ENCODE measurements around the gene RACGAP1.

The RACGAP1 gene

DNA sequence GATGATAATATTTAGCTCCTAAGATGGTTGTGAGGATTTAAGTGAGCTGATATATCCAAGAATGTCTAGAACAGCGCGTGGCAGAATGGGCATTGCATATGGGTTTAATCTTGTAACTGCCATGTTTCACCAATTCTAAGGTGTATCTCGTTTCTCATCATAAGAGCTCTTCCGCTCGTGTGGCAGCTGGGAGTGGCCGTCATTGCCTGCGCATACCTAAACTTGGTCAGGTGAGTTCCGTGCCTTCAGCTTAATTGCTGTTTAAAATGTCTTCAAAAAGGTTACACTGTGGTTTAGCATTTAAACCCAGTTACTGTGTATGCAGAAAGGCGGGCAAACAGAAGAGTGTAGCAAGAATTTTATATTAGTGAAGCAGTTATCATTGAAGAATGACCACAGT, 79.2 kb downstream of the RACGAP1 start:
- Histone ChIP-seq H3K9ac (ENCODE audit: insufficient read length, low read depth) (no peak overlapping the region), H3K36me3 (ENCODE audit: insufficient read depth, insufficient read length, low read length) (no peaks in the 10 kb centered on the region), H3K9me3 (ENCODE audit: insufficient read depth, low read length) (no peaks in the 10 kb centered on the region), H3K4me3 (ENCODE audit: insufficient read length, low read depth) (no peak overlapping the region), H3K27me3 (ENCODE audit: insufficient read depth, insufficient read length) (peaks cover 19% of the 10 kb centered on the region), H3K4me1 (ENCODE audit: insufficient read depth, insufficient read length) (peaks cover 26% of the 10 kb centered on the region)
- TF ChIP-seq YY1 (IDR thresholded peaks at IDR 0.05; ENCODE audit: insufficient read depth, insufficient read length) (no peak), ZNF274 (IDR thresholded peaks at IDR 0.05; ENCODE audit: low read depth, low read length) (no peak), SUZ12 (IDR thresholded peaks at IDR 0.05; ENCODE audit: extremely low read depth, insufficient read depth, insufficient read length) (no peak)
- no peak for DNase-seq (ENCODE audit: low read depth, low spot score)

DNA sequence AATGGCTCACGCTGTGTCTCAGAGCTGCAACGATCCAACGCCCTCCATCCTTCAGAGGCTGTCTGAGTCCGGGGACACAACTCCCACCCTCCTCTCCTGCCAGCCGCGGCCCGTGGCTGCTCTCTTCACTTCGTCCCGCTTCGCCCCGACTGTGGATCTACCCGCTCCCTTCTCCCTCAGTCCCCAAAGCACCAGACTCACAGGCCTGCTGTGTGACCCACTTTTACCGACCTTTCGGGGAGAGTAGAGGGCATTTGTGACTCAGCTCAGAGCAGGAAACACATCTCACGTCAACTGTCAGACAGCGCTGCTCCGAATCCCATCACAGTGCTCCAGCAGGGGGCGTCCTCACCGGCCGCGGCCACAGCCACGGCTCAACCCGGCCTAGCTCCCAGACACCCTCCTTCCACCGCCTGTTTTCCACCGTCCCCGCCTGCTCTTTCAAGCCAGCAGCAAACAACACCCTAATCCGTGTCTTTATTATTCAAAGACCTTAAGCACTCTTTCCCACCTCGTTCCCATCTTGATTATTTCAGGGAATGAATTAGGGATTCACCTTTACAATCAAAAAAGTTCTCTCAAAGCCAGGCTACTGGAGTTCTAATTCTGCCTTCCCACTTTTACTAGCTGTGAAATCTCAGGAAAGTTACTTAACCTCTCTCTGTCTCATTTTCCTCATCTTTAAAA, 79.8 kb downstream of the RACGAP1 start:
- H3K4me3 ChIP-seq (ENCODE audit: insufficient read length, low read depth), result peak overlapping the region; percentile 22
- H3K36me3 ChIP-seq (ENCODE audit: insufficient read depth, insufficient read length, low read length), result no peaks in the 10 kb centered on the region
- peak; percentile 90 for DNase-seq (ENCODE audit: low read depth, low spot score)
- TF ChIP-seq ZNF274 (IDR thresholded peaks at IDR 0.05; ENCODE audit: low read depth, low read length) (no peak), SUZ12 (IDR thresholded peaks at IDR 0.05; ENCODE audit: extremely low read depth, insufficient read depth, insufficient read length) (no peak), YY1 (IDR thresholded peaks at IDR 0.05; ENCODE audit: insufficient read depth, insufficient read length) (no peak)
- H3K9ac ChIP-seq (ENCODE audit: insufficient read length, low read depth), result peak overlapping the region; percentile 53
- H3K4me1 ChIP-seq (ENCODE audit: insufficient read depth, insufficient read length), result peaks cover 23% of the 10 kb centered on the region
- H3K27me3 ChIP-seq (ENCODE audit: insufficient read depth, insufficient read length), result peaks cover 19% of the 10 kb centered on the region
- H3K9me3 ChIP-seq (ENCODE audit: insufficient read depth, low read length), result no peaks in the 10 kb centered on the region

DNA sequence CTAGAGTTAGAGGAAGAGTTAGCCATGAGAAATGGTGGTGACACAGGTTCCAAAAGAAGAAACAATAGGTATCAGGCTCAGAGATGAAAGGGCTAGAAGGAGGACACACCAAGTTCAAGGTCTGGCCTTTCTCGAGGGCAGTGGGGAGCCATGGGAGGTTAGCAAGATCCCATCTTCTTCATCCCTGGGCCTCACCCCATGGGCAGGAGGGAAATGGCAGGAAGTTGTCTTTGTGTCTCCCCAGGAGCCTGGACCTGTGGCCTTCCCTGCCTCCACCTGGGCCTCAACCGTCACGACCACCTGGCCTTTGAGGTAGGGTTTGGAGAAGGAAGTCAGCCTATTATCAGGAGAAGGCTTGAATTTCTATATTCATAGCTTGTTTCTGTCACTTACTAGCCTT, 80.6 kb downstream of the RACGAP1 start:
- no peaks in the 10 kb centered on the region for H3K36me3 ChIP-seq (ENCODE audit: insufficient read depth, insufficient read length, low read length)
- H3K9ac ChIP-seq (ENCODE audit: insufficient read length, low read depth), result no peak overlapping the region
- H3K4me1 ChIP-seq (ENCODE audit: insufficient read depth, insufficient read length), result peaks cover 24% of the 10 kb centered on the region
- no peak for DNase-seq (ENCODE audit: low read depth, low spot score)
- H3K27me3 ChIP-seq (ENCODE audit: insufficient read depth, insufficient read length), result peaks cover 19% of the 10 kb centered on the region
- TF ChIP-seq YY1 (IDR thresholded peaks at IDR 0.05; ENCODE audit: insufficient read depth, insufficient read length) (no peak), ZNF274 (IDR thresholded peaks at IDR 0.05; ENCODE audit: low read depth, low read length) (no peak), SUZ12 (IDR thresholded peaks at IDR 0.05; ENCODE audit: extremely low read depth, insufficient read depth, insufficient read length) (no peak)
- H3K9me3 ChIP-seq (ENCODE audit: insufficient read depth, low read length), result no peaks in the 10 kb centered on the region
- no peak overlapping the region for H3K4me3 ChIP-seq (ENCODE audit: insufficient read length, low read depth)

DNA sequence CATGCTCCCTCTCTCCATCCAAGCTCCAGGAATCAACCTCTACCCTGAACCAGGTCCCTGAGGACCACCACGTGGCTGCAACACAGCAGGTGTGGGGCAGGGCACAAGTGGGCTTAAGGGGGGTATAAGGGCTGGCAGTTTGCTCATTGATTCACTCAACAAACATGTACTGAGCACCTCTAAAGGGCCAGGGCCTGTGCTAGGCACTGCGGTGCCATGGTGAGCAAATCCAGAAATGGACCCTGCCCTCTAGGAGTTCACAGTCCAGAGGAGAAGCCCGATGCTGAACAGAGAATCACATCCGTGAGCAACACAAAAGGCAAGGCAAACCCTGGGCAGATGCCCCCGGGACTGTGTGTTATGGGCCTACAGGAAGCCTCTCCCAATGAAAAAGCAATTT, 81.2 kb downstream of the RACGAP1 start:
- H3K4me1 ChIP-seq (ENCODE audit: insufficient read depth, insufficient read length), result peaks cover 28% of the 10 kb centered on the region
- no peak overlapping the region for H3K4me3 ChIP-seq (ENCODE audit: insufficient read length, low read depth)
- TF ChIP-seq SUZ12 (IDR thresholded peaks at IDR 0.05; ENCODE audit: extremely low read depth, insufficient read depth, insufficient read length) (no peak), ZNF274 (IDR thresholded peaks at IDR 0.05; ENCODE audit: low read depth, low read length) (no peak), YY1 (IDR thresholded peaks at IDR 0.05; ENCODE audit: insufficient read depth, insufficient read length) (no peak)
- DNase-seq (ENCODE audit: low read depth, low spot score), result no peak
- H3K9ac ChIP-seq (ENCODE audit: insufficient read length, low read depth), result no peak overlapping the region
- H3K9me3 ChIP-seq (ENCODE audit: insufficient read depth, low read length), result no peaks in the 10 kb centered on the region
- H3K36me3 ChIP-seq (ENCODE audit: insufficient read depth, insufficient read length, low read length), result no peaks in the 10 kb centered on the region
- peaks cover 19% of the 10 kb centered on the region for H3K27me3 ChIP-seq (ENCODE audit: insufficient read depth, insufficient read length)

DNA sequence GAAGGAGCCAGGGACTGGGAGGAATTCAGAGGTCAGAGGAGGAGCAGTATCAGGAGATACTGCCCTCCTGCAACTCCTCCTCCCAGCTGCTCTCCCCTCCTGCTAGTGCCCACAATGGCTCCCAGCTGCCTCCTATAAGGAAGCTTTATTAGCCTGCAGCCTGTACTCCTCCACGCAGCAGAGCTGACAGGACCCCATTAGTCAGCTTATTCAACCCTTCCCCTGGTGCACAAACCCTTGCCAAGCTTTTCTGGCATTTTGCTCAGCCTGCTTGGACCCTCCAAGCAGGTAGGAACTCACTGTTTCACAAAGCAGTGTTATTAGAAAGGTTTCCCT, 81.7 kb downstream of the RACGAP1 start:
- DNase-seq (ENCODE audit: low read depth, low spot score), result no peak
- no peaks in the 10 kb centered on the region for H3K9me3 ChIP-seq (ENCODE audit: insufficient read depth, low read length)
- no peaks in the 10 kb centered on the region for H3K36me3 ChIP-seq (ENCODE audit: insufficient read depth, insufficient read length, low read length)
- no peak overlapping the region for H3K9ac ChIP-seq (ENCODE audit: insufficient read length, low read depth)
- TF ChIP-seq YY1 (IDR thresholded peaks at IDR 0.05; ENCODE audit: insufficient read depth, insufficient read length), result no peak
- no peak for TF ChIP-seq ZNF274 (IDR thresholded peaks at IDR 0.05; ENCODE audit: low read depth, low read length)
- TF ChIP-seq SUZ12 (IDR thresholded peaks at IDR 0.05; ENCODE audit: extremely low read depth, insufficient read depth, insufficient read length), result no peak
- H3K4me1 ChIP-seq (ENCODE audit: insufficient read depth, insufficient read length), result peaks cover 28% of the 10 kb centered on the region
- H3K4me3 ChIP-seq (ENCODE audit: insufficient read length, low read depth), result no peak overlapping the region
- peaks cover 19% of the 10 kb centered on the region for H3K27me3 ChIP-seq (ENCODE audit: insufficient read depth, insufficient read length)

DNA sequence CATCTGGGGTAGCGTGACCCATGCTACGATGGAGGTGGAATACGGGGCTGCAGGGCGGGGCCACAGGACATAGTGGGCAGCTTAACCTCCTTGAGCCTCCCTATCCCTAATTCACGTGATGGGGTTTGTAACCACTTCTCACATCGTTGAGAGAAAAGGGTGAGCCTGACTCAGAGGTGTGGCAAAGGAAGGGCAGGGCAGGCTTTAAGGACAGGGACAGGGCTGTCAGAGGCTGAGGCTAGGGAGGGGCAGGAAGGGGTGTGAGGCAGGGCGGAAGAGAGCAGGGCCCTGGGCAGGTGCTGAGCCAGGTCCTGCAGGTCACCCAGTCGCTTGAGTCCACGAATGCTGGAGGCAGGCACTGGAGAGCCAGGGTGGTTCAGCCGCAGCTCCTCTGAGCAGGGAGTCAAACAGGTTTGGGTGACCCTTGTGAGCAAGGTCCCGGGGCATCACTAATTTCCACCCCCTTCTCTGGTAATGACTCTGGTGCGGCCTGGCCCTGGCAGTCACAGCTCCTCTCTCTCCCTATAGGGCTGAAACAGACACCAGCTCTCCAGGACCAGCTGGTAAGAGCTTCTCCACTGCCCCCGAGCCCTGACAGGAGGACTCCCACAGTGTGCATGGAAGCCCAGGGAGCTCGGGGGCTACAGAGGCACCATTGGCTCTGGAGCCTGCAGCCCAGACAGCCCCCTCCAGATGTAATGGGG, 82.2 kb downstream of the RACGAP1 start:
- TF ChIP-seq YY1 (IDR thresholded peaks at IDR 0.05; ENCODE audit: insufficient read depth, insufficient read length), result no peak
- no peak for TF ChIP-seq SUZ12 (IDR thresholded peaks at IDR 0.05; ENCODE audit: extremely low read depth, insufficient read depth, insufficient read length)
- TF ChIP-seq ZNF274 (IDR thresholded peaks at IDR 0.05; ENCODE audit: low read depth, low read length), result no peak
- Histone ChIP-seq H3K9ac (ENCODE audit: insufficient read length, low read depth) (peak overlapping the region; percentile 50), H3K4me1 (ENCODE audit: insufficient read depth, insufficient read length) (peaks cover 27% of the 10 kb centered on the region), H3K36me3 (ENCODE audit: insufficient read depth, insufficient read length, low read length) (no peaks in the 10 kb centered on the region), H3K4me3 (ENCODE audit: insufficient read length, low read depth) (no peak overlapping the region), H3K27me3 (ENCODE audit: insufficient read depth, insufficient read length) (peaks cover 19% of the 10 kb centered on the region), H3K9me3 (ENCODE audit: insufficient read depth, low read length) (no peaks in the 10 kb centered on the region)
- DNase-seq (ENCODE audit: low read depth, low spot score), result no peak

DNA sequence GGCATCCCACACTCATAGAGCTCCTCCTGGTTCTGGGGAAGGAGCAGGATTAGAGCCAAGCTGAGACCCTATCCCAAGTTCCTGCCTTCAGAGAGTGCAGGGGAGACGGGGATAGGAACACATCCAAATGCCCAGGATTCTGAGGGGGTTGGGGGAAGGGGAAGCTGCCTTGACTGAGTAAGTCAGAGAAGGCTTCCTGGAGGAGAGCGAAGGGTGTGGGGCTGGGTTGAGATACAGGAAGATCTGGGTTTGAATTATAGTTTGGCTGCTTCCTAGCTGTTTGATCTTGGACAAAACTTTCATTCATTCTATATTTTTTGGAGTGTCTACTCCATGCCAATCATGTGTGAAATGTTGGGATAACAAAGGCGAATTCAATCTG, 82.8 kb downstream of the RACGAP1 start:
- H3K9ac ChIP-seq (ENCODE audit: insufficient read length, low read depth), result no peak overlapping the region
- H3K4me1 ChIP-seq (ENCODE audit: insufficient read depth, insufficient read length), result peaks cover 22% of the 10 kb centered on the region
- H3K9me3 ChIP-seq (ENCODE audit: insufficient read depth, low read length), result no peaks in the 10 kb centered on the region
- H3K36me3 ChIP-seq (ENCODE audit: insufficient read depth, insufficient read length, low read length), result no peaks in the 10 kb centered on the region
- H3K4me3 ChIP-seq (ENCODE audit: insufficient read length, low read depth), result no peak overlapping the region
- H3K27me3 ChIP-seq (ENCODE audit: insufficient read depth, insufficient read length), result peaks cover 19% of the 10 kb centered on the region
- DNase-seq (ENCODE audit: low read depth, low spot score), result no peak
- TF ChIP-seq SUZ12 (IDR thresholded peaks at IDR 0.05; ENCODE audit: extremely low read depth, insufficient read depth, insufficient read length) (no peak), ZNF274 (IDR thresholded peaks at IDR 0.05; ENCODE audit: low read depth, low read length) (no peak), YY1 (IDR thresholded peaks at IDR 0.05; ENCODE audit: insufficient read depth, insufficient read length) (no peak)

Measured in NT2/D1 (cell line).